Bronchial epithelial cell (primary cell): ENCODE results near the gene NPPB. TPM values are rescaled to one million over a fixed set of nuclear protein-coding genes. Genes with fewer than 3 reads are reported as not detected.
A peak's percentile ranks its signal among the peaks of the same experiment; 100 is the strongest.
"Not testable (repeated sequence)": the region's sequence is repeated elsewhere in the genome, so short reads cannot be mapped to it uniquely, and the experiment has no call there.

Experiments
- DNase-seq: peaks from one replicate; pipeline ENCODE4 v3.0.0-alpha.2; 2010; ENCODE audit warnings: low read depth
- FAIRE-seq: peaks from 2 replicates; lab custom pipeline; 2011; peaks lifted over from hg19 to GRCh38; lab: Jason Lieb, UNC
- H3K27me3 ChIP-seq: 2 replicates; pipeline ENCODE4 v1.5.1; 2011; ENCODE audit warnings: low read length; ENCODE audit not compliant: control insufficient read depth, insufficient read depth
- H3K36me3 ChIP-seq: 2 replicates; pipeline ENCODE4 v1.5.1; 2011; ENCODE audit warnings: low read length; ENCODE audit not compliant: control insufficient read depth, insufficient read depth
- H3K4me3 ChIP-seq: 2 replicates; pipeline ENCODE4 v1.5.1; 2011; ENCODE audit warnings: mild to moderate bottlenecking, low read depth, low read length, control low read depth
- CTCF ChIP-seq: IDR thresholded peaks from 2 replicates; pipeline ENCODE4 v1.5.1; 2011; ENCODE audit warnings: mild to moderate bottlenecking, moderate library complexity, low read length, control low read depth, inconsistent platforms; ENCODE audit not compliant: insufficient read depth, severe bottlenecking
- total RNA-seq: library from RNA; depleted of rRNA; stranded (reverse); fragments of >200 nt; gene quantifications from 2 replicates; pipeline ENCODE4 v1.2.1, GENCODE V29; 2014

NPPB gene
- not detected in 2 replicates for total RNA-seq

DNA sequence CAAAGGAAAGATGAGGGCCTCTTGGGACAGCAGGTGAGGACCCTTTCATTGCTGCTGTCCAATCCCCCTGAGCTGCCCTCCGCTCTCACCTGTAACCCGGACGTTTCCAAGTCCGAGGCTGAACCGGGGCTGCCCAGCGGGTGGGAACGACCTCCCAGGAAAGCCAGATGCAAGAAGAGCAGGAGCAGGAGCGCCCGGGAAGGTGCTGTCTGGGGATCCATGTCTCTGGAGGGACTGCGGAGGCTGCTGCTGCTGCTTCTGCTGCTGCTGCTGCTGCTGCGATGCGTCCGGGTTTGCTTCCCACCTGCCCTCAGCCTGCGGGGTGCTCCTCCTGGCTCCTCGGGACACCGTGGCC, at the start of gene NPPB:
Gene NPPB, minus strand, starts transcription at position 333 of the 355 bp plus-strand sequence. Its CDS starts 112 bp downstream, at position 221.
- DNase-seq (no peak), FAIRE-seq (no peak)
- H3K4me3 ChIP-seq, result no peak within 1 kb of the TSS
- TF ChIP-seq CTCF, result no peak
- H3K27me3 ChIP-seq, result peaks cover 29% of the 10 kb centered on the region
- no peaks in the 10 kb centered on the region for H3K36me3 ChIP-seq

DNA sequence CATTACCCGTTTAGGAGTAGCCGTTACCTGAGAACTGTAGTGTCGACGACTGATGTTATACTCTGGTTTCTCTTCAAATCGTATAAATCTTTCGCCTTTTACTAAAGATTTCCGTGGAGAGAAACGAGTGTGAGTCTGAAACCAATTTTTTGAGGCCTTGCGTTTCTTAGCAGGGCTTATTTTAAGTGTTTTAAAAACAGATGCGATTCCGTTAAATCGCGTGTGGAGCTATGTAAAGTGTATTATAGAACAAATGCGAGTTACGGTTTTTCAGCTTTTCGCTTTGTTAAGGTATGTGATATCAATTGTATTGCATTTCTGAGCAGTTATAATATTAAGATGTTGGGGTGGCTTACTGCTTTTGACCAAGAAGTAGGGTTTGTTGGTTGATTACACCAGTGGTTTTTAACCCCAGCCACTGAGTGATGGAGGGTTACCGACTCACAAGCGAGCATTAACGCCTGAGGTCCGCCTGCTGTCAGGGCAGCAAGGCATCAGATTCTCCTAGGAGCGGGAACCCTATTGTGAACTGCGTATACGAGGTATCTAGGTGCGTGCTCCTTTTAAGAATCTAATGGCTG, 49.4 kb upstream of the NPPB start:
- H3K4me3 ChIP-seq, result peak overlapping the region; percentile 41
- FAIRE-seq (no peak), DNase-seq (peak; percentile 99)
- no peaks in the 10 kb centered on the region for H3K27me3 ChIP-seq
- no peak for TF ChIP-seq CTCF
- H3K36me3 ChIP-seq, result no peaks in the 10 kb centered on the region

GRCh38 chr1:11907275-11908094, 48.7 kb upstream of the NPPB start:
- FAIRE-seq, result no peak
- Histone ChIP-seq H3K4me3 (no peak overlapping the region), H3K36me3 (no peaks in the 10 kb centered on the region)

DNA sequence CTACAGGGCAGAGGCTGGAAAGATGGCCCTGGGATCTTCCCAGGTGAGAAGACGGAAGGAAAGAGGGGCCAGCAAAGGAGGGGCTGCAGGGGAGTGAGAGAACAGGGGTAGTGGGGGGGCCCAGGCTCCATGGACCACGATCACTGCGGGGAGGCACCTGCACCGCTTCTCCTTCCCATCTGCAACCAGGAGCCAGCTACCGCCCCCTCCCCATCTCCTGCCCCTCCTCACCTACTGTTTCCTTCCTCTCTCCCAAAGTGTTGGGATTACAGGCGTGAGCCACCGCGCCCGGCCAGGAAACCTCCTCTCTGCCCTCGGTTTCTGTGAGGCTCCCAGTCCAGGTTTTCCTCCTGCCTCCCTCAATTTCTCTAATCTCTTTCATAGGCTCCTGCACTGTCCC, 48.1 kb upstream of the NPPB start:
- Histone ChIP-seq H3K27me3 (no peaks in the 10 kb centered on the region), H3K36me3 (no peaks in the 10 kb centered on the region), H3K4me3 (no peak overlapping the region)
- TF ChIP-seq CTCF, result no peak
- FAIRE-seq (no peak), DNase-seq (no peak)

More at GRCh38 chr1:11907275-11908094, 48.7 kb upstream of the NPPB start:
- TF ChIP-seq CTCF, result peak; percentile 64
- DNase-seq, result peak; percentile 86
- H3K27me3 ChIP-seq, result no peaks in the 10 kb centered on the region

DNA sequence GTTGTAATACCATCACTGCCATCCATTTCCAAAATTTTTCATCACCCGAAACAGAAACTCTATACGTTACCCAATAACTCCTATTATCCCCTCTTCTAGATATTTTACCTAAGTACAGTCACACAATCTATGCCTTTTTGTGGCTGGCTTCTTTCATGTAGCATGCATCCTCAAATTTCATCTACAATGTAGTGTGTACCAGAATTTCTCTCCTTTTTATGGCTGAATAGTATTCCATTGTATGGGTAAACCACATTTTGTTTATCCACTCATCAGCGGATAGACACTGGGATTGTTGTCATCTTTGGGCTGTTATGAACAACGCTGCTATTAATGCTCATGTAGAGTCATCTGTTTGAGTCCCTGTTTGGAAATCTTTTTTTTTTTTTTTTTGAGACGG, 46.2 kb upstream of the NPPB start:
- TF ChIP-seq CTCF, result no peak
- no peaks in the 10 kb centered on the region for H3K27me3 ChIP-seq
- no peaks in the 10 kb centered on the region for H3K36me3 ChIP-seq
- no peak for DNase-seq
- FAIRE-seq, result no peak
- no peak overlapping the region for H3K4me3 ChIP-seq

- not testable (repeated sequence) for H3K4me3 ChIP-seq, H3K36me3 ChIP-seq, DNase-seq, H3K27me3 ChIP-seq, FAIRE-seq
Observed at GRCh38 chr1:11904156-11904555, 45.4 kb upstream of the NPPB start.
